PC-9 (cell line): ENCODE results near the gene ZCCHC7. TPM values are rescaled to one million over a fixed set of nuclear protein-coding genes. Genes with fewer than 3 reads are reported as not detected.

Experiments
- BruUV-seq: library from RNA; stranded (reverse); fragments of 400-500 nt; replicated peaks from 2 replicates; lab custom pipeline; 2021; lab: Mats Ljungman, UMichigan
- CTCF ChIA-PET: fragments of 300-600 bp; sonication (Branson Sonifier 250); formaldehyde crosslinking; loops from one replicate; lab custom pipeline; 2022; ENCODE audit warnings: antibody characterized with exemption; lab: Charles Lee
- POLR2A ChIA-PET: fragments of 300-600 bp; sonication (Branson Sonifier 250); formaldehyde crosslinking; loops from one replicate; lab custom pipeline; 2022; ENCODE audit warnings: antibody characterized with exemption; ENCODE audit not compliant: unreplicated experiment; lab: Charles Lee
- DNase-seq, 2 experiments: peaks; one replicate each; pipeline versions ENCODE4 v3.0.0 to v3.0.0-alpha.2; 2015 to 2022; ENCODE audit warnings: mixed read lengths in 1 of 2
- H2AFZ ChIP-seq: fragments of 200-600 bp; sonication (generic); 2 replicates; pipeline ENCODE4 v1.8.1; 2017; ENCODE audit warnings: antibody characterized with exemption
- H3F3A ChIP-seq: fragments of 200-600 bp; sonication (generic); 2 replicates; pipeline ENCODE4 v1.8.1; 2017; ENCODE audit warnings: antibody characterized with exemption, mild to moderate bottlenecking, low read depth; ENCODE audit not compliant: insufficient read depth
- H3K27ac ChIP-seq: fragments of 200-600 bp; sonication (generic); 2 replicates; pipeline ENCODE4 v1.6.1; 2016; ENCODE audit warnings: mixed run types
- H3K27me3 ChIP-seq: fragments of 200-600 bp; sonication (generic); 2 replicates; pipeline ENCODE4 v1.6.1; 2016; ENCODE audit warnings: low read depth, mixed run types; ENCODE audit not compliant: insufficient read depth
- H3K36me3 ChIP-seq: fragments of 200-600 bp; sonication (generic); 2 replicates; pipeline ENCODE4 v1.6.1; 2016; ENCODE audit warnings: low read depth, mixed run types
- H3K4me1 ChIP-seq: fragments of 200-600 bp; sonication (generic); replicated peaks from 2 replicates; pipeline ENCODE4 v1.6.1; 2016; ENCODE audit warnings: mixed run types; ENCODE audit not compliant: insufficient read depth
- H3K4me2 ChIP-seq: fragments of 200-600 bp; sonication (generic); 2 replicates; pipeline ENCODE4 v1.6.1; 2017; ENCODE audit warnings: mixed run types
- H3K4me3 ChIP-seq: fragments of 200-600 bp; sonication (generic); 2 replicates; pipeline ENCODE4 v1.6.1; 2016; ENCODE audit warnings: mixed run types
- H3K79me2 ChIP-seq: fragments of 200-600 bp; sonication (generic); 2 replicates; pipeline ENCODE4 v1.6.1; 2017; ENCODE audit warnings: low read depth, mixed run types
- H3K9me2 ChIP-seq: fragments of 200-600 bp; sonication (generic); 2 replicates; pipeline ENCODE4 v1.8.1; 2017; ENCODE audit warnings: mild to moderate bottlenecking; ENCODE audit not compliant: insufficient read depth
- H3K9me3 ChIP-seq: fragments of 200-600 bp; sonication (generic); 2 replicates; pipeline ENCODE4 v1.8.1; 2016; ENCODE audit warnings: low read depth; ENCODE audit not compliant: insufficient read depth
- H4K20me1 ChIP-seq: fragments of 200-600 bp; sonication (generic); 2 replicates; pipeline ENCODE4 v1.8.1; 2017; ENCODE audit not compliant: insufficient read depth
- EZH2 ChIP-seq: fragments of 200-600 bp; sonication (generic); IDR thresholded peaks from 2 replicates; pipeline ENCODE4 v1.8.0; 2017; ENCODE audit warnings: antibody characterized with exemption, low read depth
- intact Hi-C: fragments of 100-400 bp; cut with micrococcal nuclease; formaldehyde crosslinking; loops from one replicate; pipeline ENCODE4 v1.10.0; 2022; ENCODE audit not compliant: unreplicated experiment
- total RNA-seq: library from RNA; stranded (reverse); gene quantifications from 2 replicates; pipeline ENCODE4 v1.2.3, GENCODE V29; 2021
- TF ChIP-seq, protein P1 (sequence below): fragments of 200-600 bp; sonication (generic); conservative IDR thresholded peaks from 2 replicates; pipeline ENCODE4 v1.6.1; 2017; ENCODE audit warnings: mixed run types, antibody characterized with exemption, mild to moderate bottlenecking, moderate library complexity

The ZCCHC7 gene
- total RNA-seq, 1 experiment from 2014 or later = 15.9 TPM

DNA sequence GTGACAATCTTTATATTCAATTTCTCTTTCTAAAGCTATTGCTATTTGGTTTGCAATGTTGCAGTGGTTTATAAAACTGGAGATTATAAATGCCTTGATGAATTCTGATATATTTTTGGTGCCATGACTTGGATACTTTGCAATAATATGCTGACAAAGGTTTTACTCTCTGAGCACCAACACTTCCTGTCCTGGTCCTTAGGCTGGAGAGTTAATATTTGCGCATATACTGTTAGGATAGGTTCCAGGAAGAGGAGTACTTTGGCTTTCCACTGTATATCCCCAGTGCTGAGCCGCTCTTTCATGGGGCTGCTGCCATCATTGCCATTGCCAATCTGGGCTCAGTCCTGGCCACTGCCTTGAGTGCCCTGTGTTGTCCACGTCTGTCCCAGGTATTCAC lies 139.6 kb downstream of the ZCCHC7 start:
- intact Hi-C loops = no loop called here

DNA sequence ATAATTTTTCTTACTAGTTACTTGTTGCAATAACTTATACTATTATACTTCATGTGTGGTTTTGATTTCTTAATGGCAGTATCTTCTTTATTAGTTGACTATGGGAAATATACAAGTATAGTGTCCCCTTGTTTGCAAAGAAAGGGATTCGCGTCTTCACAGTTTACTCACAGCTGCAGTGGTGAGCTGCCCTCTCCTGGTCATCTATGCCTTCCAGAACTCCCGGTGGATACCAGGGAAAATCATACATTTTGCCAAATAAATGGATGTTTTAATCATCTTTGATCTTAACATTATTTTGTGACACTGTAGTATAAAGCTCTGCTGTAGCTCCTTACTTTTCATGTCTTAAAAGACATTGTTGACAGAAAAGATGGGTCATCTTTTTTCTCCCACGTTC lies 142.0 kb downstream of the ZCCHC7 start:
- no peak for DNase-seq
- BruUV-seq = no TSS peak
- Histone ChIP-seq H3K9me2 (no peaks in the 10 kb centered on the region), H2AFZ (no peak overlapping the region), H4K20me1 (no peaks in the 10 kb centered on the region; the same call in 1 of the 2 replicates), H3K27me3 (no peaks in the 10 kb centered on the region), H3K4me3 (no peak overlapping the region), H3K9me3 (no peaks in the 10 kb centered on the region), H3K4me2 (no peak overlapping the region), H3K36me3 (no peaks in the 10 kb centered on the region), H3F3A (no peaks in the 10 kb centered on the region), H3K4me1 (no peaks in the 10 kb centered on the region), H3K27ac (no peak overlapping the region), H3K79me2 (no peaks in the 10 kb centered on the region)
- CTCF ChIA-PET = no interaction called here
- intact Hi-C loops = no loop called here
- no peak for TF ChIP-seq EZH2
- TF ChIP-seq, protein P1, sequence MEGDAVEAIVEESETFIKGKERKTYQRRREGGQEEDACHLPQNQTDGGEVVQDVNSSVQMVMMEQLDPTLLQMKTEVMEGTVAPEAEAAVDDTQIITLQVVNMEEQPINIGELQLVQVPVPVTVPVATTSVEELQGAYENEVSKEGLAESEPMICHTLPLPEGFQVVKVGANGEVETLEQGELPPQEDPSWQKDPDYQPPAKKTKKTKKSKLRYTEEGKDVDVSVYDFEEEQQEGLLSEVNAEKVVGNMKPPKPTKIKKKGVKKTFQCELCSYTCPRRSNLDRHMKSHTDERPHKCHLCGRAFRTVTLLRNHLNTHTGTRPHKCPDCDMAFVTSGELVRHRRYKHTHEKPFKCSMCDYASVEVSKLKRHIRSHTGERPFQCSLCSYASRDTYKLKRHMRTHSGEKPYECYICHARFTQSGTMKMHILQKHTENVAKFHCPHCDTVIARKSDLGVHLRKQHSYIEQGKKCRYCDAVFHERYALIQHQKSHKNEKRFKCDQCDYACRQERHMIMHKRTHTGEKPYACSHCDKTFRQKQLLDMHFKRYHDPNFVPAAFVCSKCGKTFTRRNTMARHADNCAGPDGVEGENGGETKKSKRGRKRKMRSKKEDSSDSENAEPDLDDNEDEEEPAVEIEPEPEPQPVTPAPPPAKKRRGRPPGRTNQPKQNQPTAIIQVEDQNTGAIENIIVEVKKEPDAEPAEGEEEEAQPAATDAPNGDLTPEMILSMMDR = no peak
- POLR2A ChIA-PET = interaction anchor here (0.6 kb wide), 1 partner anchor 31 kb away, joined by 5 read pairs; no protein-coding TSS in a partner anchor

More for the DNA sequence above, 139.6 kb downstream of the ZCCHC7 start:
- no peaks in the 10 kb centered on the region for H3K4me1 ChIP-seq
- ChIA-PET POLR2A (no interaction called here), CTCF (interaction anchor here (0.6 kb wide), 1 partner anchor 16 kb away, joined by 4 read pairs; no protein-coding TSS in a partner anchor)
- no peaks in the 10 kb centered on the region for H3K36me3 ChIP-seq
- H3K79me2 ChIP-seq = no peaks in the 10 kb centered on the region
- H3K9me2 ChIP-seq = no peaks in the 10 kb centered on the region
- no peaks in the 10 kb centered on the region; the same call in 1 of the 2 replicates for H4K20me1 ChIP-seq
- DNase-seq = no peak
- no TSS peak for BruUV-seq
- no peak overlapping the region for H3K4me2 ChIP-seq
- no peaks in the 10 kb centered on the region for H3K27me3 ChIP-seq
- no peaks in the 10 kb centered on the region for H3K9me3 ChIP-seq
- H2AFZ ChIP-seq = no peak overlapping the region
- H3F3A ChIP-seq = no peaks in the 10 kb centered on the region
- no peak for TF ChIP-seq EZH2
- TF ChIP-seq, protein P1 = no peak
- H3K27ac ChIP-seq = no peak overlapping the region
- no peak overlapping the region for H3K4me3 ChIP-seq

DNA sequence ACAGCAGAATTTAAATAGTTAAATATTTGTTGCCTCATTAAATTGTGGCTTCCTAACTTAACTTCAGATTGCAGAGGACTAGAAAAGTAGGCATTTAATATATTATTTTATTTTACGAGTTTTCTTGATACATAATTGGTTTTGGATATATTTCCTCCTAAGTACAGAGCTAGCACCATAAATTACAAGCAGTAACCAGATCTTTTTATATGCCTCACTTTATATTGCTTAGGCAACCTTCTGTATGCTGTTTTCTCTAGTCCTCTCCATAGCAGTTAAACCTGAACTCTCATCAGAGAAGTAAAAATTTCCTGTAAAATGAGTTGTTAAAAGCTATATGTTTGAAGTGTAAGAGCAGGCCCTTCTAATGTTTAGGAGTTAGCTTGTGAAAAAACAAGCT lies 144.2 kb downstream of the ZCCHC7 start:
- H3K9me3 ChIP-seq = no peaks in the 10 kb centered on the region
- intact Hi-C loops = no loop called here
- CTCF ChIA-PET = no interaction called here
- H3K27ac ChIP-seq = no peak overlapping the region
- TF ChIP-seq, protein P1 = no peak
- TF ChIP-seq EZH2 = no peak
- no peak overlapping the region for H3K4me3 ChIP-seq
- H3K4me1 ChIP-seq = no peaks in the 10 kb centered on the region
- BruUV-seq = no TSS peak
- H3K36me3 ChIP-seq = no peaks in the 10 kb centered on the region
- H3K27me3 ChIP-seq = no peaks in the 10 kb centered on the region
- POLR2A ChIA-PET = no interaction called here
- no peak overlapping the region for H2AFZ ChIP-seq
- no peak for DNase-seq
- no peaks in the 10 kb centered on the region; the same call in 1 of the 2 replicates for H4K20me1 ChIP-seq
- no peaks in the 10 kb centered on the region for H3K79me2 ChIP-seq
- H3K4me2 ChIP-seq = no peak overlapping the region
- no peaks in the 10 kb centered on the region for H3F3A ChIP-seq
- H3K9me2 ChIP-seq = no peaks in the 10 kb centered on the region
